GM12892 (cell line): ENCODE measurements around the gene EXOSC5.

Experiments used
- DNase-seq: peaks from one replicate; pipeline ENCODE4 v3.0.0; 2011; ENCODE audit not compliant: insufficient read length
- FAIRE-seq: peaks from 2 replicates; lab custom pipeline; 2011; peaks lifted over from hg19 to GRCh38; lab: Jason Lieb, UNC
- POLR2A ChIP-seq: IDR thresholded peaks from 2 replicates; pipeline ENCODE4 v1.6.1; 2011; ENCODE audit warnings: low read depth, low read length, control low read depth
- POLR2AphosphoS5 ChIP-seq: IDR thresholded peaks from 2 replicates; pipeline ENCODE4 v1.6.1; 2011; ENCODE audit warnings: low read depth, low read length, control low read depth
- TAF1 ChIP-seq: IDR thresholded peaks from 2 replicates; pipeline ENCODE4 v1.6.1; 2011; ENCODE audit warnings: low read depth, mild to moderate bottlenecking, control low read depth, low read length, borderline replicate concordance

Gene EXOSC5

DNA sequence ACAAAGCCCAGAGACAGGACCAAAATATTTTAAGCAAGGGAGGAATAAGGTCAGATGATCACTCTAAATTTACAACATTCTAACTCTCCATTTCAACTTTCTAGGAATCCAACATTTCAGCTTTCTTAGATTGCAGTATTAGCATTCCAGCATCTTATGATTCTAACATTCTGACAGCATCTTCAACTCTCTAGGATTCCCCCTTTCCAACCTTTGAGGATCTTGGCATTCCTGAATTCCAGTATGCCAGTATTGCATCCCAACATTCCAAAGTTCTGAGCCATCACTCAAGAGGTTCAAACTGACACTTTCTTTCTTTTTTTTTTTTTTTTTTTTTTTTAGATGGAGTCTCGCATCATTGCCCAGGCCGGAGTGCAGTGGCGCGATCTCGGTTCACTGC is 57.2 kb downstream of the EXOSC5 start:
- no peak for DNase-seq
- no peak for FAIRE-seq

More for the DNA sequence above, 57.2 kb downstream of the EXOSC5 start:
- no peak for TF ChIP-seq POLR2A
- TF ChIP-seq TAF1 = no peak
- no peak for TF ChIP-seq POLR2AphosphoS5
